Measurements from ENCODE around the gene D2HGDH. TPM values are rescaled to one million over a fixed set of nuclear protein-coding genes. Genes with fewer than 3 reads are reported as not detected.
A peak's percentile ranks its signal among the peaks of the same experiment; 100 is the strongest.

Gene D2HGDH
- total RNA-seq, 1 donor from 2014 or later: 10.0 TPM

DNA sequence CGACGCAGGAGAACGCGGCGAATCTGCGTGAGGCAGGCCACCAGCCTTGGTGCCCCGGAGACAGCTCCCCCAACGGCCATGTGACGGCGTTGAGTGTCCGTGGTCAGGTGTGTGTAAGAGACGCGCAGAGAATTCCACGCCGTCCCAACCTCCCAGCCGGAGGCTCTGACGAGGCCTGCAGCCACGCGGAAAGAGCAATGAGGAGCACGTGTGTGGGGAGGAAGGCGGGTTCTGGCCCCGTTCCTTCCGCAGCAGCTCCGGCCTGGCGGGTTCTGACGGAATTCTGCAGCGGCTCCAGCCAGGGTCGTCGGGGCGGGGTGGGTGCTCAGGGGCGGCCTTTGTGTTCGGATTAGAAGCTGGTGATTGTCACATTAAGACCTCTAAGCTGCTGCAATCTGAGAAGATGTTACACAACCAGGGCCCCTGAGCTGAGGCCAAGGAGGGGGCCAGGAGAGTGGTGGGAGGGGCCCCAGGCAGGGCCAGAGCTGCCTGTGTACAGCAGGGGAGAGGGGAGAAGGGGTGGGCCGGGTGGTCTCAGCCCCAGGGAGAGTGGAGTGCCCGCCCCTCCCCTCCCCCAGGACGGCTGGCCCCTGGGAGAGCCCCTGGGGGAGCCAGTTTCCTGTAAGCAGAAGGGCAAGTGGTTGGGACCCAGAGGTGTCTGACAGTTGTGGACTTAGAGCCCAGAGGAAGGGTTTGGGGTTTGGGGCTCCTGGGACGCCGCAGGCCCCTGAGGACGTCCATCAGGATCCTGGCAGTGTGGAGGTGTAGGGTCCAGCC lies 37.0 kb downstream of the D2HGDH start:
- H3K27me3 ChIP-seq (ENCODE audit: insufficient read depth, low read length): no peaks in the 10 kb centered on the region
- H3K4me1 ChIP-seq (ENCODE audit: insufficient read depth, low read length): peaks cover 7% of the 10 kb centered on the region
- no peaks in the 10 kb centered on the region for H3K9me3 ChIP-seq (ENCODE audit: insufficient read depth, low read depth, low read length)
- Mint-ChIP-seq H3K27ac (ENCODE audit: unreplicated experiment) (peak overlapping the region; percentile 68), H3K36me3 (ENCODE audit: low read depth, unreplicated experiment) (peaks cover 5% of the 10 kb centered on the region), H3K27me3 (ENCODE audit: low read depth, unreplicated experiment) (peaks cover 4% of the 10 kb centered on the region), H3K9me3 (ENCODE audit: unreplicated experiment) (no peaks in the 10 kb centered on the region), H3K4me1 (ENCODE audit: low read depth, unreplicated experiment) (peaks cover 2% of the 10 kb centered on the region), H3K4me3 (ENCODE audit: unreplicated experiment) (no peak overlapping the region)
- no peak overlapping the region for H3K4me3 ChIP-seq (ENCODE audit: insufficient read depth, low read depth, low read length)
- H2AFZ ChIP-seq (ENCODE audit: low read depth, low read length): no peak overlapping the region
- no peak for DNase-seq (ENCODE audit: low read depth)
- no peak overlapping the region for H3K27ac ChIP-seq (ENCODE audit: low read depth, low read length)
- H3K4me2 ChIP-seq (ENCODE audit: low read length): no peak overlapping the region
- no peaks in the 10 kb centered on the region for H4K20me1 ChIP-seq (ENCODE audit: insufficient read depth, low read length)
- H3K79me2 ChIP-seq (ENCODE audit: insufficient read depth, low read length): no peaks in the 10 kb centered on the region
- no peak for TF ChIP-seq EZH2 (IDR thresholded peaks at IDR 0.05; ENCODE audit: insufficient read depth, low read length)
- no peak for TF ChIP-seq CTCF (IDR thresholded peaks at IDR 0.05; ENCODE audit: insufficient read depth, low read depth, low read length)
- no peaks in the 10 kb centered on the region for H3K36me3 ChIP-seq (ENCODE audit: insufficient read depth, low read length)
- no peak for FAIRE-seq
- H3K9ac ChIP-seq (ENCODE audit: low read length): no peak overlapping the region

DNA sequence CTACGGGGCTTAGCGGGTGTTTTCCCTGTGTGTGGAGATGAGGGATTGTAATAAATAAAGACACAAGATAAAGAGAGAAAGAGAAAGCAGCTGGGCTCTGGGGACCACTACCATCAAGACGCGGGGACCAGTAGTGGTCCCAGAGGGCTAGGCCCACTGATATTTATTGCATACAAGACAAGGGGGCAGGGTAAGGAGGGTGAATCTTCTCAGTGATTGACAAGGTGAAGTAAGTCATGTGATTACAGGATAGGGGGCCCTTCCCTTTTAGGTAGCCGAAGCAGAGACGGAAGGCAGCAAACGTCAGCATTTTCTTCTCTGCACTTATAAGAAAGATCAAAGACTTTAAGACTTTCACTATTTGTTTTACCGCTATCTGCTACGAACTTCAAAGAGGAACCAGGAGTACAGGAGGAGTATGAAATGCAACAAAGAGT lies 37.7 kb downstream of the D2HGDH start:
- Mint-ChIP-seq H3K36me3 (ENCODE audit: low read depth, unreplicated experiment) (peaks cover 5% of the 10 kb centered on the region), H3K9me3 (ENCODE audit: unreplicated experiment) (no peaks in the 10 kb centered on the region), H3K27me3 (ENCODE audit: low read depth, unreplicated experiment) (peaks cover 4% of the 10 kb centered on the region), H3K27ac (ENCODE audit: unreplicated experiment) (peak overlapping the region; percentile 68), H3K4me1 (ENCODE audit: low read depth, unreplicated experiment) (peaks cover 2% of the 10 kb centered on the region), H3K4me3 (ENCODE audit: unreplicated experiment) (no peak overlapping the region)
- no peak overlapping the region for H2AFZ ChIP-seq (ENCODE audit: low read depth, low read length)
- no peaks in the 10 kb centered on the region for H3K79me2 ChIP-seq (ENCODE audit: insufficient read depth, low read length)
- H3K4me1 ChIP-seq (ENCODE audit: insufficient read depth, low read length): peaks cover 7% of the 10 kb centered on the region
- H3K9me3 ChIP-seq (ENCODE audit: insufficient read depth, low read depth, low read length): no peaks in the 10 kb centered on the region
- H3K4me3 ChIP-seq (ENCODE audit: insufficient read depth, low read depth, low read length): no peak overlapping the region
- H3K9ac ChIP-seq (ENCODE audit: low read length): no peak overlapping the region
- H4K20me1 ChIP-seq (ENCODE audit: insufficient read depth, low read length): no peaks in the 10 kb centered on the region
- FAIRE-seq (no peak), DNase-seq (ENCODE audit: low read depth) (no peak)
- no peak overlapping the region for H3K4me2 ChIP-seq (ENCODE audit: low read length)
- no peak overlapping the region for H3K27ac ChIP-seq (ENCODE audit: low read depth, low read length)
- no peaks in the 10 kb centered on the region for H3K36me3 ChIP-seq (ENCODE audit: insufficient read depth, low read length)
- TF ChIP-seq EZH2 (IDR thresholded peaks at IDR 0.05; ENCODE audit: insufficient read depth, low read length): no peak
- H3K27me3 ChIP-seq (ENCODE audit: insufficient read depth, low read length): no peaks in the 10 kb centered on the region

- TF ChIP-seq EZH2 (IDR thresholded peaks at IDR 0.05; ENCODE audit: insufficient read depth, low read length) (no peak), CTCF (IDR thresholded peaks at IDR 0.05; ENCODE audit: insufficient read depth, low read depth, low read length) (no peak)
- H3K4me3 ChIP-seq (ENCODE audit: insufficient read depth, low read depth, low read length): no peak overlapping the region
- H3K27ac ChIP-seq (ENCODE audit: low read depth, low read length): no peak overlapping the region
- FAIRE-seq (no peak), DNase-seq (ENCODE audit: low read depth) (no peak)
- H3K9me3 ChIP-seq (ENCODE audit: insufficient read depth, low read depth, low read length): no peaks in the 10 kb centered on the region
- H3K4me3 Mint-ChIP-seq (ENCODE audit: unreplicated experiment): no peak overlapping the region
- no peaks in the 10 kb centered on the region for H3K36me3 ChIP-seq (ENCODE audit: insufficient read depth, low read length)
- H3K79me2 ChIP-seq (ENCODE audit: insufficient read depth, low read length): no peaks in the 10 kb centered on the region
- H3K27ac Mint-ChIP-seq (ENCODE audit: unreplicated experiment): no peak overlapping the region
- H2AFZ ChIP-seq (ENCODE audit: low read depth, low read length): no peak overlapping the region
- H3K9me3 Mint-ChIP-seq (ENCODE audit: unreplicated experiment): no peaks in the 10 kb centered on the region
- H3K27me3 ChIP-seq (ENCODE audit: insufficient read depth, low read length): no peaks in the 10 kb centered on the region
- H3K4me2 ChIP-seq (ENCODE audit: low read length): no peak overlapping the region
- H3K27me3 Mint-ChIP-seq (ENCODE audit: low read depth, unreplicated experiment): peaks cover 4% of the 10 kb centered on the region
- no peak overlapping the region for H3K9ac ChIP-seq (ENCODE audit: low read length)
- H4K20me1 ChIP-seq (ENCODE audit: insufficient read depth, low read length): no peaks in the 10 kb centered on the region
- H3K4me1 ChIP-seq (ENCODE audit: insufficient read depth, low read length): peaks cover 11% of the 10 kb centered on the region
- peaks cover 3% of the 10 kb centered on the region for H3K36me3 Mint-ChIP-seq (ENCODE audit: low read depth, unreplicated experiment)
- no peaks in the 10 kb centered on the region for H3K4me1 Mint-ChIP-seq (ENCODE audit: low read depth, unreplicated experiment)
These were observed 39.3 kb downstream of the D2HGDH start for GRCh38 chr2:241773511-241774418.
